GM23248 (cell line): ENCODE measurements around the gene KCNA2. TPM values are rescaled to one million over a fixed set of nuclear protein-coding genes. Genes with fewer than 3 reads are reported as not detected.

Experiments used
- DNase-seq: peaks from one replicate; pipeline ENCODE4 v3.0.0-alpha.2; 2015
- H2AFZ ChIP-seq: fragments of 200-600 bp; sonication (generic); 2 replicates; pipeline ENCODE4 v1.6.1; 2016; ENCODE audit warnings: antibody characterized with exemption
- H3F3A ChIP-seq: fragments of 200-600 bp; sonication (generic); 2 replicates; pipeline ENCODE4 v1.6.1; 2016; ENCODE audit warnings: mild to moderate bottlenecking, antibody characterized with exemption, mixed run types; ENCODE audit not compliant: insufficient read depth
- H3K27ac ChIP-seq: fragments of 200-600 bp; sonication (generic); 2 replicates; pipeline ENCODE4 v1.5.1; 2016; ENCODE audit warnings: mild to moderate bottlenecking
- H3K27me3 ChIP-seq: fragments of 200-600 bp; sonication (generic); replicated peaks from 2 replicates; pipeline ENCODE4 v1.6.1; 2016; ENCODE audit warnings: mild to moderate bottlenecking; ENCODE audit not compliant: insufficient read depth
- H3K36me3 ChIP-seq: fragments of 200-600 bp; sonication (generic); 2 replicates; pipeline ENCODE4 v1.6.1; 2016; ENCODE audit warnings: low read depth, mild to moderate bottlenecking
- H3K4me1 ChIP-seq: fragments of 200-600 bp; sonication (generic); 2 replicates; pipeline ENCODE4 v1.6.1; 2016; ENCODE audit warnings: mild to moderate bottlenecking; ENCODE audit not compliant: insufficient read depth
- H3K4me2 ChIP-seq: fragments of 200-600 bp; sonication (generic); one replicate; pipeline ENCODE4 v1.6.1; 2016; ENCODE audit warnings: mild to moderate bottlenecking; ENCODE audit not compliant: unreplicated experiment
- H3K4me3 ChIP-seq: fragments of 200-600 bp; sonication (generic); 2 replicates; pipeline ENCODE4 v1.5.1; 2016; ENCODE audit warnings: mild to moderate bottlenecking
- H3K79me2 ChIP-seq: fragments of 200-600 bp; sonication (generic); 2 replicates; pipeline ENCODE4 v1.6.1; 2016; ENCODE audit warnings: mild to moderate bottlenecking; ENCODE audit not compliant: insufficient read depth
- H3K9ac ChIP-seq: fragments of 200-600 bp; sonication (generic); 2 replicates; pipeline ENCODE4 v1.6.1; 2016; ENCODE audit warnings: mild to moderate bottlenecking
- H3K9me2 ChIP-seq: fragments of 200-600 bp; sonication (generic); 2 replicates; pipeline ENCODE4 v1.6.1; 2016; ENCODE audit warnings: mixed run types, mild to moderate bottlenecking, moderate library complexity; ENCODE audit not compliant: insufficient read depth
- H3K9me3 ChIP-seq: fragments of 200-600 bp; sonication (generic); one replicate; pipeline ENCODE4 v1.6.1; 2017; ENCODE audit warnings: low read depth
- H4K20me1 ChIP-seq: fragments of 200-600 bp; sonication (generic); 2 replicates; pipeline ENCODE4 v1.6.0; 2016; ENCODE audit not compliant: insufficient read depth
- EZH2 ChIP-seq: fragments of 200-600 bp; sonication (generic); IDR thresholded peaks from 2 replicates; pipeline ENCODE4 v1.6.1; 2018; ENCODE audit warnings: antibody characterized with exemption, mild to moderate bottlenecking; ENCODE audit not compliant: insufficient read depth, poor library complexity, severe bottlenecking
- EZH2phosphoT487 ChIP-seq: fragments of 200-600 bp; sonication (generic); IDR thresholded peaks from 2 replicates; pipeline ENCODE4 v1.6.1; 2018; ENCODE audit warnings: antibody characterized with exemption, moderate library complexity, mild to moderate bottlenecking, low read depth; ENCODE audit not compliant: insufficient read depth
- WGBS, 2 experiments: methylation state at CpG; one replicate each; pipeline ENCODE4 v1.1.6; 2015 to 2017; ENCODE audit warnings: low lambda C conversion rate in 2 of 2, low coverage in 1 of 2; ENCODE audit errors: missing lambda C conversion rate in 2 of 2; 5-methylcytosine and 5-hydroxymethylcytosine counted together
- in situ Hi-C: fragments of 300-500 bp; cut with MboI; formaldehyde crosslinking; loops from 2 replicates; pipeline ENCODE4 v1.15.0; 2020
- polyA plus RNA-seq: library from polyadenylated mRNA; unstranded; fragments of >200 nt; fragmentation: Nextera tagmentation; extraction: Ambion mirVana; gene quantifications from 2 replicates; pipeline ENCODE4 v1.2.1, GENCODE V29; 2016
- total RNA-seq: library from RNA; depleted of rRNA; stranded (reverse); fragments of >200 nt; shearing (Covaris generic); gene quantifications from 2 replicates; pipeline ENCODE4 v1.2.3, GENCODE V29; 2014

KCNA2 gene
- total and polyA plus RNA-seq, 2 experiments from 2014 or later, result not detected

DNA sequence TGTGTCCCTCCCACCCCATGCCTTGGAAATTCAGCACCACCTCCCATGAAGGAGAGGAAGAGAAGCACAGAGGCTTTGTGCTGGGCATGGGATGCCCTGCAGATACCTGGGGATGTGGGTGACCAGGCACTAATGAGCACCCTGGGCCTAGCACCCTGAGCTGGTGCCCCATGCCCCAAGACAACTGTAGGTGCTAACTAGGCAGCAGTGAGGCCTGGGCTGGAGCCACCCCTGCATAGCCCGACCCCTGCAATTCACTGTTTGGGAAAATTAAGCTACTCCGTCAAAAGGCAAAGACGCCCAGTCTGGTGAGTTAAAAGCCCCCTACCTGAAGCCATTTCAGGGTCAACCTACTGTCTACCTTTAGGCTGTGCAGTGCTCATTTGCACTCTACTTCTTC lies 5.4 kb downstream of the KCNA2 start:
- no peak for DNase-seq
- no peaks in the 10 kb centered on the region for H3K9me2 ChIP-seq
- no peaks in the 10 kb centered on the region for H3F3A ChIP-seq
- no peaks in the 10 kb centered on the region for H3K36me3 ChIP-seq
- H4K20me1 ChIP-seq, result no peaks in the 10 kb centered on the region
- WGBS, 2 experiments, result 74 to 84% methylated on average over 3 of the region's 3 CpGs
- H3K9ac ChIP-seq, result no peak overlapping the region
- no peaks in the 10 kb centered on the region for H3K4me1 ChIP-seq
- no peak overlapping the region for H3K4me2 ChIP-seq
- no peak overlapping the region for H3K4me3 ChIP-seq
- in situ Hi-C loops, result no loop called here
- peaks cover 20% of the 10 kb centered on the region for H3K27me3 ChIP-seq
- no peaks in the 10 kb centered on the region for H3K9me3 ChIP-seq
- TF ChIP-seq EZH2phosphoT487 (no peak), EZH2 (no peak)
- H2AFZ ChIP-seq, result no peak overlapping the region
- no peaks in the 10 kb centered on the region for H3K79me2 ChIP-seq
- H3K27ac ChIP-seq, result no peak overlapping the region

DNA sequence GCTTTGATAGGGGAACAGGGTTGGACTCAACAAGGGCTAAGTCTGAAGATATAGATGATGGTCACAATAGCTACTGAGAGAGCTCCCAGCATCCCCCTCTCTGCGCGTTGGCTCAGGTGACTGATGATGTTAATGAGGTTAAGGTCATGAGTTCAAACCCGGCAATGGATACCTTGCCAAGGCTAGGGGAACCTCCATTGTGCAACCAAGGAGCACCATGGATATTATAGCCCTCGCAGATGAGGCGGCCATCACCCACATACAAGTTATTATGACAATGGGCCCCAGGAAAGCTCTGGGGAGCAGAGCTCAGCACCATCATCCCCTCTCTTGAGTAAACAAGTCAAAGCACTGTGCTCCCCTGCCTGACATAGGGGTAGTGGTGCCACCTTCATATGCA lies 8.2 kb downstream of the KCNA2 start:
- DNase-seq, result no peak
- Histone ChIP-seq H3K27ac (no peak overlapping the region), H3K36me3 (no peaks in the 10 kb centered on the region), H3K27me3 (peaks cover 11% of the 10 kb centered on the region), H3K4me1 (no peaks in the 10 kb centered on the region), H3K79me2 (no peaks in the 10 kb centered on the region), H4K20me1 (no peaks in the 10 kb centered on the region), H3K9me2 (no peaks in the 10 kb centered on the region), H3K4me2 (no peak overlapping the region), H3F3A (no peaks in the 10 kb centered on the region), H3K4me3 (no peak overlapping the region), H2AFZ (no peak overlapping the region), H3K9ac (no peak overlapping the region), H3K9me3 (no peaks in the 10 kb centered on the region)
- no peak for TF ChIP-seq EZH2
- TF ChIP-seq EZH2phosphoT487, result no peak
- in situ Hi-C loops, result no loop called here
- 41 to 50% methylated on average over 5 of the region's 5 CpGs for WGBS, 2 experiments

DNA sequence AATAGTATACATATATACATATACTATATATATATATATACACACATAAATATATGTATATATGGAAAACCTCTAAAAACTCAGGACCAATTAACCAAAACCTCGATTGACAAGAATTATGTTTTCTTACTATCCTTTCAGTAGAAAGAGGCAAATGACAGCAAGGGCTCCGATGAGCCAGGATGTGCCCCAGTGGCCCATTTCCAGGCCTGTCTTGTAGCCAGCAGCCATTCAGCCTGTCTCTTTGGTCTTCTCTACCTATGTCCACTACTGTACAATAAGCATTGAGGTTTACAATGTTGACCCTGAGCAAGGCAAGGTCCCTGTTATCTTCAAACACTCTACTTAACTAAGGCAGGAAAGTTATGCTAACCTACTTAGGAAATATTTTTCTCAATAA lies 9.8 kb downstream of the KCNA2 start:
- no peak for DNase-seq
- in situ Hi-C loops, result no loop called here
- Histone ChIP-seq H3K79me2 (no peaks in the 10 kb centered on the region), H3K27ac (no peak overlapping the region), H3K4me2 (no peak overlapping the region), H3K4me3 (no peak overlapping the region), H2AFZ (no peak overlapping the region), H3K9ac (no peak overlapping the region), H3K4me1 (no peaks in the 10 kb centered on the region), H4K20me1 (no peaks in the 10 kb centered on the region), H3K9me2 (no peaks in the 10 kb centered on the region), H3K27me3 (peaks cover 6% of the 10 kb centered on the region), H3K36me3 (no peaks in the 10 kb centered on the region), H3K9me3 (no peaks in the 10 kb centered on the region), H3F3A (no peaks in the 10 kb centered on the region)
- no peak for TF ChIP-seq EZH2
- no peak for TF ChIP-seq EZH2phosphoT487
- 18 to 19% methylated on average over 2 of the region's 2 CpGs for WGBS, 2 experiments

GRCh38 chr1:110595353-110595710 lies 10.8 kb downstream of the KCNA2 start:
- no peak for DNase-seq
- peaks cover 6% of the 10 kb centered on the region for H3K27me3 ChIP-seq
- H3K27ac ChIP-seq, result no peak overlapping the region
- H4K20me1 ChIP-seq, result no peaks in the 10 kb centered on the region
- H2AFZ ChIP-seq, result no peak overlapping the region
- no peaks in the 10 kb centered on the region for H3K4me1 ChIP-seq
- no peaks in the 10 kb centered on the region for H3K79me2 ChIP-seq
- H3F3A ChIP-seq, result no peaks in the 10 kb centered on the region
- in situ Hi-C loops, result no loop called here
- no peaks in the 10 kb centered on the region for H3K9me2 ChIP-seq
- no peak overlapping the region for H3K4me3 ChIP-seq
- no peak overlapping the region for H3K4me2 ChIP-seq
- H3K9me3 ChIP-seq, result no peaks in the 10 kb centered on the region
- TF ChIP-seq EZH2phosphoT487, result no peak
- TF ChIP-seq EZH2, result no peak
- no peak overlapping the region for H3K9ac ChIP-seq
- H3K36me3 ChIP-seq, result no peaks in the 10 kb centered on the region

GRCh38 chr1:110594456-110595352 lies 11.5 kb downstream of the KCNA2 start:
- H4K20me1 ChIP-seq, result no peaks in the 10 kb centered on the region
- no peak overlapping the region for H3K9ac ChIP-seq
- DNase-seq, result no peak
- no peak overlapping the region for H2AFZ ChIP-seq
- H3F3A ChIP-seq, result no peaks in the 10 kb centered on the region
- 28 to 29% methylated on average over 7 of the region's 7 CpGs for WGBS, 2 experiments
- H3K9me2 ChIP-seq, result no peaks in the 10 kb centered on the region
- H3K79me2 ChIP-seq, result no peaks in the 10 kb centered on the region
- peaks cover 6% of the 10 kb centered on the region for H3K27me3 ChIP-seq
- no peaks in the 10 kb centered on the region for H3K36me3 ChIP-seq
- no peaks in the 10 kb centered on the region for H3K9me3 ChIP-seq
- in situ Hi-C loops, result no loop called here
- H3K27ac ChIP-seq, result no peak overlapping the region
- no peak overlapping the region for H3K4me3 ChIP-seq
- no peak overlapping the region for H3K4me2 ChIP-seq
- no peaks in the 10 kb centered on the region for H3K4me1 ChIP-seq
- TF ChIP-seq EZH2phosphoT487 (no peak), EZH2 (no peak)
